Activated CD8-positive, alpha-beta memory T cell treated with anti-CD3 and anti-CD28 coated beads, Interleukin-2, amount 10 ng/mL, durations not matched to agents 7 days and 5 days (primary cell): ENCODE data around the gene LRRC10. TPM values are rescaled to one million over a fixed set of nuclear protein-coding genes. Genes with fewer than 3 reads are reported as not detected.

Experiments
- ATAC-seq: fragments of 150-1000 bp; cut with Tn5 transposase; one replicate; pipeline ENCODE4 v1.10.0; 2021; ENCODE audit warnings: moderate library complexity
- CTCF ChIA-PET: fragments of 350-600 bp; sonication (Branson Sonifier 250); formaldehyde crosslinking; loops from one replicate; lab custom pipeline; 2021; ENCODE audit warnings: antibody characterized with exemption; lab: Charles Lee
- DNase-seq: peaks from one replicate; pipeline ENCODE4 v3.0.0-alpha.2; 2020
- H3K27ac Mint-ChIP-seq: one replicate; pipeline ENCODE4 v1.8.0; 2021; ENCODE audit warnings: mild to moderate bottlenecking, mixed read lengths
- H3K27me3 Mint-ChIP-seq: one replicate; pipeline ENCODE4 v1.8.0; 2021; ENCODE audit warnings: mixed read lengths
- H3K36me3 Mint-ChIP-seq: one replicate; pipeline ENCODE4 v1.8.0; 2021; ENCODE audit warnings: mild to moderate bottlenecking, mixed read lengths
- H3K4me1 Mint-ChIP-seq: one replicate; pipeline ENCODE4 v1.8.0; 2021; ENCODE audit warnings: mixed read lengths
- H3K4me3 Mint-ChIP-seq: one replicate; pipeline ENCODE4 v1.8.0; 2021; ENCODE audit warnings: mild to moderate bottlenecking, moderate library complexity, mixed read lengths
- H3K9me3 Mint-ChIP-seq: one replicate; pipeline ENCODE4 v1.8.0; 2022; ENCODE audit warnings: low read depth, mixed read lengths
- total RNA-seq, 2 experiments: library from RNA; stranded (reverse); gene quantifications; one replicate each; pipeline ENCODE4 v1.2.3, GENCODE V29; 2021

Gene LRRC10, protein sequence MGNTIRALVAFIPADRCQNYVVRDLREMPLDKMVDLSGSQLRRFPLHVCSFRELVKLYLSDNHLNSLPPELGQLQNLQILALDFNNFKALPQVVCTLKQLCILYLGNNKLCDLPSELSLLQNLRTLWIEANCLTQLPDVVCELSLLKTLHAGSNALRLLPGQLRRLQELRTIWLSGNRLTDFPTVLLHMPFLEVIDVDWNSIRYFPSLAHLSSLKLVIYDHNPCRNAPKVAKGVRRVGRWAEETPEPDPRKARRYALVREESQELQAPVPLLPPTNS
- total RNA-seq = not detected

- Mint-ChIP-seq H3K27me3 (peaks cover 20% of the 10 kb centered on the region), H3K9me3 (no peaks in the 10 kb centered on the region), H3K4me1 (no peaks in the 10 kb centered on the region), H3K4me3 (no peak within 1 kb of the TSS), H3K36me3 (no peaks in the 10 kb centered on the region), H3K27ac (no peak within 1 kb of the TSS)
- DNase-seq (no peak), ATAC-seq (no peak)
- CTCF ChIA-PET = no interaction called here
Measured at GRCh38 chr12:69610729-69611128, at the start of gene LRRC10. Gene LRRC10 (minus strand): TSS chr12:69610907. CDS start chr12:69610838, 69 bp downstream.

- no peaks in the 10 kb centered on the region for H3K4me1 Mint-ChIP-seq
- H3K4me3 Mint-ChIP-seq = no peak overlapping the region
- H3K27ac Mint-ChIP-seq = no peak overlapping the region
- ATAC-seq = no peak
- CTCF ChIA-PET = interaction anchor here (1.2 to 1.9 kb wide), 2 partner anchors 21 to 23 kb away, joined by 3 to 5 read pairs; no protein-coding TSS in a partner anchor
- no peaks in the 10 kb centered on the region for H3K9me3 Mint-ChIP-seq
- H3K36me3 Mint-ChIP-seq = no peaks in the 10 kb centered on the region
- peaks cover 27% of the 10 kb centered on the region for H3K27me3 Mint-ChIP-seq
- DNase-seq = no peak
Measured at GRCh38 chr12:69660164-69660863, 49.6 kb upstream of the LRRC10 start.

GRCh38 chr12:69658203-69658602 is 47.5 kb upstream of the LRRC10 start:
- Mint-ChIP-seq H3K36me3 (no peaks in the 10 kb centered on the region), H3K4me1 (no peaks in the 10 kb centered on the region), H3K9me3 (no peaks in the 10 kb centered on the region), H3K4me3 (no peak overlapping the region), H3K27me3 (peaks cover 20% of the 10 kb centered on the region), H3K27ac (no peak overlapping the region)
- no peak for ATAC-seq
- no peak for DNase-seq
- CTCF ChIA-PET = no interaction called here

DNA sequence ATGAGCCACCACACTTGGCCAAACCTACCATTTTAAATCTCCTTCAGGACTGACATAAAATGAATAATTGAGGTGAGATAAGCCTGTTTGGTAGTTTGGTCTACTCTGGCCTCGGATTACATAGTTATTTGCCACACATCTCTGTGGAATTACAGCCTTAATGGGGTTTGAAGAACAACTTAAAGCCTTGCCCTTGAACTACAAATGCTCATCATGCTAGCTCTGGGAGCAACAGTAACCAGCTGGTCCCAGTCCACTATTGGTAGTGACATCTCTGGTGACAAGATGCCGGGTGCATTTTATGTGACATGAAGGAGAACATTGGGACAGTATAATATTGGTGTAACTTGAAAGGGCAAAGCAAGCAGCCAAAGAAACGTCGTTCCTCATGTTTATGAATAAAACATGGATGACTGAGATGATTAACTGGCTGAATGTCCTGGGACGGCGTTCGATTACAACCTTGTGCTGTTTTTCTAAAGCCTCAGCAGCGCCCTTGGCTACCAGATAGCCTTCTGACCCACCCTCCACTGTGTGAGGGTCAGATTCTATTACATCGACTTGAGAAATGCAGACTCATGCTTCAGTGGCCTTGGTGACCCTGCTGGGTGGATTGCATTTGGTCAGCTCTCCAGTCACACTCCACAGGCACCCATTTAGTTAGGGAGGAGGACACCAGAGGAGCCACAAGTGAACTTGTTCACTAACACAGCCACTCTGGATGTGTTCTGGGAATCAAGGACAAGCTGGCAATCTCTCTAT is 46.9 kb upstream of the LRRC10 start:
- CTCF ChIA-PET = no interaction called here
- Mint-ChIP-seq H3K36me3 (no peaks in the 10 kb centered on the region), H3K27me3 (peaks cover 15% of the 10 kb centered on the region), H3K27ac (no peak overlapping the region), H3K4me3 (no peak overlapping the region), H3K4me1 (no peaks in the 10 kb centered on the region), H3K9me3 (no peaks in the 10 kb centered on the region)
- DNase-seq (no peak), ATAC-seq (no peak)

- no peaks in the 10 kb centered on the region for H3K36me3 Mint-ChIP-seq
- ATAC-seq = no peak
- no peaks in the 10 kb centered on the region for H3K4me1 Mint-ChIP-seq
- no peak overlapping the region for H3K27ac Mint-ChIP-seq
- CTCF ChIA-PET = interaction anchor here (1.2 kb wide), 1 partner anchor 16 kb away, joined by 3 read pairs; no protein-coding TSS in a partner anchor
- peaks cover 12% of the 10 kb centered on the region for H3K27me3 Mint-ChIP-seq
- H3K4me3 Mint-ChIP-seq = no peak overlapping the region
- H3K9me3 Mint-ChIP-seq = no peaks in the 10 kb centered on the region
- DNase-seq = no peak
Measured at GRCh38 chr12:69655616-69656340, 45.1 kb upstream of the LRRC10 start.

DNA sequence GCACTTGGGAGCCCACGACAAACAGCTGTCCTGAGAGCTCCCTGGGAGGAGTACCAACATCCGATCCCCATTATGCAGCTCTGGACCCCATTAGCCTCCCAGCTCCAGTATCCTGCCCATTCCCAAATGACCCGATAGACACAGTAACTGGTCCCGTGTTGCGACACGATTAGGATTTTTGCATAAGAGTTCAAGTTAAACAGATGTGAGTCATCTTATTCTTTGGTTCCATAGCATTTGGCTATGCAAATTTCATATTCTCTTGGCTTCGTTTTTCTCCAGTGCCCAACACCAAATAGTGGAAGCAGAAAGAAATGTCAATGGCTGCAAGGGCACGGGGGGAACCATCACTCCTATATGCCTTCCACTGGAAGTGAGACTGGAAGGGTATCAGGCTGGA is 43.0 kb upstream of the LRRC10 start:
- no peaks in the 10 kb centered on the region for H3K36me3 Mint-ChIP-seq
- DNase-seq = no peak
- no peak for ATAC-seq

GRCh38 chr12:69651922-69652321 is 41.2 kb upstream of the LRRC10 start:
- ATAC-seq (no peak), DNase-seq (no peak)
- no peak overlapping the region for H3K4me3 Mint-ChIP-seq
- no peaks in the 10 kb centered on the region for H3K4me1 Mint-ChIP-seq
- H3K27ac Mint-ChIP-seq = no peak overlapping the region
- H3K27me3 Mint-ChIP-seq = peaks cover 30% of the 10 kb centered on the region
- no peaks in the 10 kb centered on the region for H3K36me3 Mint-ChIP-seq
- no peaks in the 10 kb centered on the region for H3K9me3 Mint-ChIP-seq
- CTCF ChIA-PET = interaction anchor here (2.3 kb wide), 1 partner anchor 12 kb away, joined by 15 read pairs; no protein-coding TSS in a partner anchor

More for the DNA sequence above, 43.0 kb upstream of the LRRC10 start:
- Mint-ChIP-seq H3K9me3 (no peaks in the 10 kb centered on the region), H3K27me3 (peaks cover 15% of the 10 kb centered on the region), H3K4me3 (no peak overlapping the region), H3K4me1 (no peaks in the 10 kb centered on the region), H3K27ac (no peak overlapping the region)
- CTCF ChIA-PET = no interaction called here

DNA sequence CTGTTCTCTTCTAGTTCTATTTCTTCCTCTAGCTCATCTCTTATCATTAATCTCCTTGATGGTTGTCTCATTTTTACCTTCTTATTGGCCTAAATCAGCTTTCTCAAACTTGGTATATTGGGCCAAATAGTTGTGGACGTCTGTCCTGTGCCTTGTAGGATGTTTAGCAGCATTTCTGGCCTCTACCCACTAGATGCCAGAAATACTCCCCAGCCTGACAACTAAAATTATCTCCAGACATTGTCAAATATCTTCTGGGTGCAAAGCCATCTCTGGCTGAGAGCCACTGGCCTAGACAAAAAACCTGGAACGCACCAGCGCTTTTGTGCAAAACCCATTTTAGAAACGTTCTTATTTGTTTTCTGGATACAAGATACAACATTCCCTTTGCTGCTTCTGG is 38.8 kb upstream of the LRRC10 start:
- CTCF ChIA-PET = interaction anchor here (2.1 kb wide), 1 partner anchor 10 kb away, joined by 10 read pairs; no protein-coding TSS in a partner anchor
- Mint-ChIP-seq H3K36me3 (no peaks in the 10 kb centered on the region), H3K4me1 (no peaks in the 10 kb centered on the region), H3K27me3 (peaks cover 33% of the 10 kb centered on the region), H3K9me3 (no peaks in the 10 kb centered on the region), H3K27ac (no peak overlapping the region), H3K4me3 (no peak overlapping the region)
- no peak for DNase-seq
- no peak for ATAC-seq

DNA sequence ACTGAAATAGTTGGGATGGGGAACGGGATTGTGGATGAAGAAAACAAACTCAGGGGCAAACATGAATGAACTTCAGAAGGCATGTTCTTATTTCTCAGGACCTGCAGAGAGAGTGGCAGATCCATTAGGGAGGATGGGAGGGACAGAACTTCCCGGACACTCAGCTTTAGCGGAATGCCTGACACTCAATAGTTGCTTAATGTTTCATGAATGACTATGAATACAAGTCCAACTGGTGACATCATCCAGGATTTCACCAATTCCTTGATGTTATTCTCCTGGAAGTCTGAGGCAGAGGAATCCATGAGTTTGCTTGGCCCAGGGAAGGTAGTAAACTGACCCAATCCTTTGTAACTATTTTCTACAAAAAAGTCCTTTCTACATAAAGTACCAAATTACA is 37.8 kb upstream of the LRRC10 start:
- ATAC-seq = no peak
- Mint-ChIP-seq H3K36me3 (no peaks in the 10 kb centered on the region), H3K27me3 (peaks cover 35% of the 10 kb centered on the region), H3K27ac (no peak overlapping the region), H3K4me3 (no peak overlapping the region), H3K9me3 (no peaks in the 10 kb centered on the region), H3K4me1 (no peaks in the 10 kb centered on the region)
- CTCF ChIA-PET = interaction anchor here (2.1 kb wide), 1 partner anchor 9 kb away, joined by 10 read pairs; no protein-coding TSS in a partner anchor
- DNase-seq = no peak

- Mint-ChIP-seq H3K4me3 (no peak overlapping the region), H3K9me3 (no peaks in the 10 kb centered on the region), H3K36me3 (no peaks in the 10 kb centered on the region), H3K4me1 (no peaks in the 10 kb centered on the region), H3K27ac (no peak overlapping the region), H3K27me3 (peaks cover 35% of the 10 kb centered on the region)
- CTCF ChIA-PET = no interaction called here
- no peak for DNase-seq
- no peak for ATAC-seq
Measured at GRCh38 chr12:69647178-69647577, 36.5 kb upstream of the LRRC10 start.

DNA sequence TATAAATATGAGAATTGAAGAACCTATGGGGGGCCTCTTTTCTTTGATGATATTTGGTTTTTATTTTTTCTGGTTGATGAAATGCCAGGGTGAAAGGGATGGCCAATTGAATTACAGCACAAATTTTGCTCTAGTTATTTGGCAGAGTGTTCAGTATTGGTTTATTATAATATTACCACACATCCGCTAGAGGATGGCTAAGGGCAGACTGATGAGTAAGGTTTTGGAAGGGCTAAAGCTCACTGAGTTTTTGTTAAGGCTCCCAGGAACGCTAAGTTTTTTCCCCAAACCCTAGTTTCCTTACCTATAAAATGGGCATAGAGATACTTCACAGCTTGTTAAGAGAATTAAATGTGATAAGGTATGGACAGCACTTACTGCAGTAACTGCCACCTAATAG is 34.3 kb upstream of the LRRC10 start:
- Mint-ChIP-seq H3K27me3 (peaks cover 31% of the 10 kb centered on the region), H3K4me1 (no peaks in the 10 kb centered on the region), H3K27ac (no peak overlapping the region), H3K36me3 (no peaks in the 10 kb centered on the region), H3K4me3 (no peak overlapping the region), H3K9me3 (no peaks in the 10 kb centered on the region)
- DNase-seq (no peak), ATAC-seq (no peak)
- CTCF ChIA-PET = interaction anchor here (1.2 kb wide), 1 partner anchor 354 kb away, joined by 4 read pairs; no protein-coding TSS in a partner anchor

DNA sequence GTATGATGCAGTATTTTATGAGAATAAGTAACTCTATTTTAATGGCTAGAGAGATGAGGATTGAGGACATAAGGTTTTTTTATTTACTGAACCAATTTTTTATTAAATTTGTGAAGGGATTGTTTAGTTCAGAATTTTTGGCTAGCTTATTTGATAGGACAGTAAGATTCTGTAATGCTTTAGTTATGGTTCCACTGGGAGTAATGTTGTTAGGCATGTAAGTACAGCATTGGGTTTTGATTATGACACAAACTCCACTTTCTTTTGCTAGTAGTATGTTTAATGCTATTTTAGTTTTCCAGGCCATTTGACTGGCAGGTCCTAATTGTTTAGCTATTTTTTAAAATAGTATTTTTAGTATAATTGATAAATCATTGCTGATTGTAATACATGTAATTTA is 33.8 kb upstream of the LRRC10 start:
- no peaks in the 10 kb centered on the region for H3K9me3 Mint-ChIP-seq
- CTCF ChIA-PET = interaction anchor here (1.2 kb wide), 1 partner anchor 353 kb away, joined by 4 read pairs; no protein-coding TSS in a partner anchor
- H3K4me3 Mint-ChIP-seq = no peak overlapping the region
- H3K27me3 Mint-ChIP-seq = peaks cover 26% of the 10 kb centered on the region
- DNase-seq (no peak), ATAC-seq (no peak)
- H3K4me1 Mint-ChIP-seq = no peaks in the 10 kb centered on the region
- H3K36me3 Mint-ChIP-seq = no peaks in the 10 kb centered on the region
- H3K27ac Mint-ChIP-seq = no peak overlapping the region

GRCh38 chr12:69642531-69642930 is 31.8 kb upstream of the LRRC10 start:
- Mint-ChIP-seq H3K9me3 (no peaks in the 10 kb centered on the region), H3K4me1 (no peaks in the 10 kb centered on the region), H3K4me3 (no peak overlapping the region), H3K27me3 (peaks cover 9% of the 10 kb centered on the region), H3K27ac (no peak overlapping the region), H3K36me3 (no peaks in the 10 kb centered on the region)
- no peak for ATAC-seq
- CTCF ChIA-PET = no interaction called here
- DNase-seq = no peak
